HG02885 (cell line): ENCODE data around the gene ARRDC3.
"Not testable (repeated sequence)": the region's sequence is repeated elsewhere in the genome, so short reads cannot be mapped to it uniquely, and the experiment has no call there.

Source experiments
- ATAC-seq: cut with Tn5 transposase; IDR thresholded peaks from one replicate; pipeline ENCODE4 v1.9.1; 2021; ENCODE audit warnings: mild to moderate bottlenecking; ENCODE audit not compliant: unreplicated experiment, poor library complexity

Gene ARRDC3

GRCh38 chr5:91385596-91385995 is 2.5 kb upstream of the ARRDC3 start:
- not testable (repeated sequence) for ATAC-seq

DNA sequence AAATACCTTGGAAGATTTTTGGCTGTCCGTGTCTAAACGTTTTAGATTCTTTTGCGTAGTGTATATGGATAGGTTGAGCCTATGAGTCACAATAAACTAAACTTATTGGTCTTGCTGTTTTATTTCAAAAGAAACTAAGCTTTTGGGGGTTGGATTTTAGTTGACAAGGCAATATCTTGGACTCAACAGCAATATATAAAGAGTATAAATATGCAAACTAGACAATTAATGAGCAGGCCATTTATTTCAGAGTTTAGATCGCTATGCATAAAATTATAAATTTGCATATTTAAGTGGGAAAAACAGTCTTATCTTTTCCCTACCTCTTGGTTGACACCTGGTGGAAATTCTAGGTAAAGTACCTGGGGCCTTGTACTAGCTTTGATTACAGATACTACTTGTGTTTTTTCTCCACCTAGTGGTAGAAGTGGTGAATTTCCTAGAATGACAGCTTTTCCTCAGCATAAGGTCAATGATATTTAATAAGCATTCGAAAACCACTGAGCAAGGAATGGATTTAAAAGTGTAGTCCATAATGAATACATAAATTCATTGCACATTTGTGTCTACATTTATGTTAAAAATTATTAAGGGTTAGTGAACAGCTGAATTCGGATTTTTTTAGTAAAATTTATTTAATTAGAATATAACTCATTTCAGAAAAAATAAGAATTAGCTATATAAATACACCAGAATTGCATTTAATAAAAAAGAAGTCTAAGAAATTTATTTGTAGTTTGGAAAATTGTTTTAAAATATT is 1.7 kb upstream of the ARRDC3 start:
- peak; percentile 14 for ATAC-seq

DNA sequence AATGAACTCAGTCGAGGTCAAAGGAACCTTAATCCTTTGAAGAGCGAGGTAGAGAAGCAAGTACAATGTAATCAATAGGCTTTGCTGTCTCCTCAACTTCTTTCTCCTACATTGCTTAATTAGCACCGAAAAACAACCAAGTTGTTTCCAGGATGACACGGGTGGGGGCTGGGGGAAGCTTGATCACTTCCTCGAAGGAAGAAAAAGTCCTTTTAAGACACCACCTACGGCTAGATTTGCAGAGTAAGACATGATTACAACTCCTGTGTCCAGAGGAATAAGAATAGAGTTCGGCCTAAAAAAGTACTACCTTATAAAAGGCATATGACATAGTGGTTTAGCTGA is 811 bp upstream of the ARRDC3 start:
- no peak for ATAC-seq

DNA sequence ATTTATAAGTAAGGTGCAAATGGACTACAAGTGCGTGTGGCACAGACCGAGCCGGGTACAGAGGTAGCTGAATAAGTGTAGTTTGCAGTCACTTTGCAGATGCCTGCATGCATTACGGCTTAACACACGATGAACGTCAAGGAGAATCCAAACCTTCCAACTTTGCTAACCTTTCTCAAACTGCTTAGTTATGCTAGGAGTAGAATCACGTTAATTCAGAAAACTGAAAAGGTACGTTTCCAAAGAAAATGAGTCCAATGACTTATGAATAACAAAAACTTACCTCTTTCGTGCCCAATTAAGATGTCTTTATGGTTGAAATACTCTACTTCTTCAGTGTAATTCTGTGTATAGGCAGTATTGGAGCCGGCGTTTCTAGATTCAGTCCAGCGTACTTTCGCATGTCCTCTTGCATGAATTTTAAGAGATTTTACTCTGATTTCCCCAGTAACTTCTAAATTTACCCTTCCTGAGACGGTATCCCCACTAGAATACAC is 539 bp downstream of the ARRDC3 start:
- ATAC-seq, result no peak

- peak; percentile 20 for ATAC-seq
These were observed 1.2 kb downstream of the ARRDC3 start for GRCh38 chr5:91381774-91382359.

GRCh38 chr5:91381239-91381773 is 1.8 kb downstream of the ARRDC3 start:
- no peak for ATAC-seq

DNA sequence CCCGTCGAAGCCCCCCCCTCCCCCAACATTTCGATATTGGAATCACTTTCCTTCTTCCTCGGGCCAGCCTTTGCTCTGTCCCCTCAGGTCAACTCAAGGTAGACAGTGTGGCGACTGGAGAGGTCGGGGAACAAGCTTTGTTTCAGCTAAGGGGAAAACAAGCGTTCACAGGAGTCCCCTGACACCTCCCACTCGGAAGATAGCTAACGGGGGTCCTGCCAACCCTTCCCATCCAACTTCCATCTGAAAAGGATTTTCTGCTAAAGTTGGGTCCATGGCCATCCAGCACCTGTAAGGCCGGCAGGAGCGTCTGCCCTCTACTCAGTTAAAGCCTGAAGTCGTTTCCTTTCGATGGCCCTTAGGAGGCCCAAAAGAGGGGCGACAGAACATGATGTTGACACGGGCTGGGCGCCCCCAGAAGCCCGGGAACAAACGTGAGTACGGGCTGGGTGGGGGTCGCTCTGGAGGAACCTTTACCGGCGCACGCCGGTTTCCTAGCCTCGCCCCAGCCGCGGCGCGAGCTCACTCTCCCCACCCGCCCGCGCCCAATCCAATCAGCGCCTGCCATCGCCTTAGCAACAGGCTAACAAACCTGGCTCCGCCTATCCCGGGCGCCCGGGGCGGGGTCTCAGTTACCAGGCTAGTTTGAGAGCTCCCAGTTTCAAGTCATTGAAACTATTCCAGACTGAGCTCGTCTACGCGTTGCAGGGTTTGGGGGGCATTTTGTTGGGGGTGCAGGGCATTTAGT is 2.5 kb downstream of the ARRDC3 start:
- peak; percentile 54 for ATAC-seq

- ATAC-seq, result peak; percentile 60
These were observed 3.1 kb downstream of the ARRDC3 start for GRCh38 chr5:91379914-91380490.

DNA sequence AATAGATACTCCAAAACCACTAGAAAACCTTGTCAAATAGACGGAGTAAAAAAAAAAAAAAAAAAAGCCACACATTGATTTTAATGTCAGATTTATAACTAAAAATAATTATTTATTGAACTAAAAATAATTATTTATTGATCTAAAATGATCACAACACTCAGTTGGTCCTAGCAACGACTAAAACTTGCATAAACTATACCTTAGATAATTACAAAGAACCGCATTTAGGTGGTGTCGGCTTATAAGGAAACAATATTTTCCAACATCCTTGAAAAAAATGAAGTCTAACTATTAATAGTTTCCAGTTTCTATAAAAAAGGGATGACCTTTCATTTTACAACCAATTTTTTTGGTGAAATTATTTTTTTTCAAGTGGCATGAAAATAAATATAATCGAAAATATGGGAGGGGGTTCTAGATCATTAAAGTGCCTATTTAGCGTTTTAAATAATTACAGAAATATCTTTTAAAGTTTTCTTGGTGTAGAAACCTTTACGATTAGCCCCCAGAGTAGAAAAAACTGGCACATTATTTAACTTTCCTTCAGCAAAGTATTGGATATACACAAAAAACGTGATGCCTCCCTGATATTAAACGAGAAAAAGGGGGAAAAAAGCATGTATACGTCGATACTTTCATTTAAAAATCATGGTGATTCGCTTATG is 3.7 kb downstream of the ARRDC3 start:
- no peak for ATAC-seq

- no peak for ATAC-seq
These were observed 4.3 kb downstream of the ARRDC3 start for GRCh38 chr5:91378752-91379211.

DNA sequence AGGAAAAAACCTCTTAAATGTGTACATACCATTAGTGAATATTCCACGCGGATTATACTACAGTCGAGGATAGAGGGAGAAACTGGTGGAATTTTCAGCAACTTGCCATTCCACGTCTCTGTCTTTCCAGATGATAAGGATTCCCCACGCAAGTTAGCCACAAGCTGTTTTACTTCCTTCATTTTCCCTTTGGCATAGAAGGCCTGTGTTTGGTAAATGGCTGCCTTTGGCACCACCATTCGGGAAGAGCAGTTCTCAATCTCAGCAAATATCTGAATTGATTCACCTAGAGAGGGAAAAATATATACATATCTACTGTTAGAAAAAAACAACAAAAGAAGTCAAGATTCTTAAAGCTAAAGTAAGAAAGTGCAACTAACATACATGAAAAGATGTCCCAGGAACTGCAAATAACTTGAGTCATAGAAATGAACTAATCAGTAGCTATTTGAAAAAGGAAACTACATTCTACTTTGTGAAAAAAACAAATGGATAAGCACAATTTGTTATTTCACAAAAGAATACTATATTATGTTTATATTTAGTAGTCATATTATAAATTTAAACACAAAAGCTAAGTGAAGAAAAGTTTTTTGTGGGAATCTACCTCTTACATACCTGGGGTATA is 8.1 kb downstream of the ARRDC3 start:
- no peak for ATAC-seq

DNA sequence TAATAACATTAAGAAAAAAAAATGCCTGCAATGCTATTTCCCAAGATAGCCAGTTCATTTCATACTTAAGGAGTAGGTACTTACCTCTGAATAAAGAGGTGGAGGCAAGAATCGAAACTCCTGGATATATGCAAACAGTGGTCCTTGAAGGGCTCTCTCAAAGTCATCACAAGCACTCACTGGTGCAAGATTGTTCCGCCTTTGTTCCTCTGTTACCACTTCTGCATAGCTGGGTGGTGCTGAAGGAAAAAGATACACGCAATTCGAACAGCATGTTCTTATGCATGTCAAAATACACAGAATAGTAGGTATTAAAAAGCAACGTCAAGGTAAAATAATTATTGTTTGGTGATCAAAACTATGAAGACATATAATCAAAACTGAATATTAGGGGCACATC is 9.5 kb downstream of the ARRDC3 start:
- no peak for ATAC-seq

- no peak for ATAC-seq
These were observed 10.1 kb downstream of the ARRDC3 start for GRCh38 chr5:91373006-91373405.

DNA sequence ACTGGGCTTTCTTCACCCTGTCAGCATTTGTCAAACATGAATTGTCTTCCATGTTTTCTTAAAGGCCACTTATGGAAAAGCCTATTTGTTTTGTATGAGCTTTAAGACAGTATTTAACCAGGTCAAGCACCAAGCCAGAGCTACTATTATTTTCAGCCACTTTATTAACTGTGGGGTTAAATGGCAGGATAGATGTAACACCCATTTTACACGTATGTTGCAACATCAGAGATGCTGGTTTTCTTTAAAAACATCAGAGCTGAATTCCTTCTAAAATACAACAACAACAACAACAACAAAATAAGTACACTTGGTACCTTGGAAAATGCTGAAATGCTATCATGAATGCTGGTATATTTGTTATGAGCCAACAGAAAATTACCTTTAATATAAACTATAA is 13.6 kb downstream of the ARRDC3 start:
- no peak for ATAC-seq

DNA sequence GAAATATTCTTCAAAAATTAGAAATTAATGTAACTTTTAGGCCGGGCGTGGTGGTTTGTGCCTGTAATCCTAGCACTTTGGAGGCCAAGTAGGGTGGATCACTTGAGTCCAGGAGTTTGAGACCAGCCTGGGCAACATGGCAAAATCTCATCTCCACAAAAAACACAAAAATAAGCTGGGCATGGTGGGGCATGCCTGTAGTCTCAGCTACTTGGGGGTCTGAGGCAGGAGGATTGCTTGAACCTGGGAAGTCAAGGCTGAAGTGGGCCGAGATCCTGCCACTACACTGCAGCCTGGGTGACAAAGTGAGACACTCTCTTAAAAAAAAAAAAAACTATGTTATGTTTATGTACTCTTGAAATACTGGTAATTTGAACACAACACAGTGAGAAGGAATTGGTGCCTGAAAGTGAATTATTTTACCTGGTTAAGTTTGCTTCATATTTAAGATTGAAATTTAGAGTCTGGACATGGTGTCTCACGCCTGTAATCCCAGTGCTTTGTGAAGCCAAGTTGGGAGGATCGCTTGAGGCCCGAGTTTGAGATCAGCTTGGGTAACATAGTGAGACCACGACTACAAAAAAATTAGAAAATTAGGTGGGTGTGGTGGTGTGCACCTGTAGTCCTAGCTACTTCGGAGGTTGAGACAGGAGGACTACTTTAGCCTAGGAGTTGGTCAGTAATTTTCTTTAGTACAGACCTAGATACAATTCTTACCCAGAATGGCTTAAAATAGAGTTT is 15.0 kb downstream of the ARRDC3 start:
- ATAC-seq, result no peak

DNA sequence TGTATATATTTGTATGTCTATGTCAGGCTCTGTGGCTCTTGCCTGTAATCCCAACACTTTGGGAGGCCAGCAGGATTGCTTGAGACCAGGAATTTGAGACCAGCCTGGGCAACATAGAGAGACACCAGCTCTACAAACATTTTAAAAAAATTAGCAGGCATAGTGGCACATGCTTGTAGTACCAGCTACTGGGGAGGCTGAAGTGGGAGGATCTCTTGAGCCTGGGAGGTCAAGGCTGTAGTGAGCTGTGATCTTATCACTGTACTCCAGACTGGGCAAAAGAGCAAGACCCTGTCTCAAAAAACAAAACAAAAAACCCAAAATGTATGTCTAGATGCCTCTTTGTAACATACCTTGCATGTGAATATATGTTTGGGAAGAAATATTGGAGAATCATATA is 15.8 kb downstream of the ARRDC3 start:
- ATAC-seq, result no peak

DNA sequence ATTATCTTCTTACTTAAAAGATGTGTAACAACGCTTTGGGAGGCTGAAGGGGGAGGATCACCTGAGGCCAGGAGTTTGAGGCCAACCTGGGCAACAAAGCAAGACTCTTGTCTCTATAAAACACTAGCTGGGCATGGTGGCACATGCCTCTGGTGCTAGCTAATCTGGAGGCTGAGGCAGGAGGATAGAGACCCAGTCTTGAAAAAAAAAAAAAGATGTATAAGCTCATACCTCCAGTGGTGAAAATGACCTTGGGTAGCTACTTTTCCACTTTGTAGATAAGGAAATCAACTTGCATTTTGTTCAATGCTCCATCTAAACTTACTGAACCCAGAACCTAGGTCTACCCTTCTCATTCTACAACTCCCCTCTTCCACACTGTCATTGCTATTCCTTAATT is 16.6 kb downstream of the ARRDC3 start:
- no peak for ATAC-seq

DNA sequence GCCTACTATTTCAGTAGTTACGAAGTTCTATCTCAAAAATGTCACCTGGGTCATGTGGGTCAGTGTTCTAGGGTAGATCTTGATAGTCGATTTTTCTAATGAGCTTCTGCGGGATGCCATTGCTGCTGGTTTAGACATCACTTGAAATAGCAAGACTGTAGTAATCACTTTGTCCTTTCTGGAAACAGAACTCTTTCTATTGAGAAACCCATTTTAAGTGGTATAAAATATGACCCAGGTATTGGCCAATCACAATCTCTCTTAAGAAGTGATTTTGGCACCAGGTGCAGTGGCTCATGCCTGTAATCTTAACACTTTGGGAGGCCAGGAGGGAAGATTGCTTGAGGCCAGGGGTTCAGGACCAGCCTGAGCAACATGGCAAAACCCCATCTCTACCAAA is 17.6 kb downstream of the ARRDC3 start:
- ATAC-seq, result no peak

GRCh38 chr5:91362935-91363334 is 20.2 kb downstream of the ARRDC3 start:
- ATAC-seq, result no peak
